ENCODE measurements around the gene IFITM1.
"Not testable (repeated sequence)": the region's sequence is repeated elsewhere in the genome, so short reads cannot be mapped to it uniquely, and the experiment has no call there.

Gene IFITM1

GRCh38 chr11:313787-314553 is at the start of gene IFITM1:
Gene IFITM1, plus strand, starts transcription at chr11:314040. Its CDS starts 131 bp downstream, at chr11:314171.
- DNase-seq (ENCODE audit: low read depth, low spot score) = peak; percentile 69

GRCh38 chr11:266676-267439 is 47.0 kb upstream of the IFITM1 start:
- DNase-seq (ENCODE audit: low read depth, low spot score) = no peak

DNA sequence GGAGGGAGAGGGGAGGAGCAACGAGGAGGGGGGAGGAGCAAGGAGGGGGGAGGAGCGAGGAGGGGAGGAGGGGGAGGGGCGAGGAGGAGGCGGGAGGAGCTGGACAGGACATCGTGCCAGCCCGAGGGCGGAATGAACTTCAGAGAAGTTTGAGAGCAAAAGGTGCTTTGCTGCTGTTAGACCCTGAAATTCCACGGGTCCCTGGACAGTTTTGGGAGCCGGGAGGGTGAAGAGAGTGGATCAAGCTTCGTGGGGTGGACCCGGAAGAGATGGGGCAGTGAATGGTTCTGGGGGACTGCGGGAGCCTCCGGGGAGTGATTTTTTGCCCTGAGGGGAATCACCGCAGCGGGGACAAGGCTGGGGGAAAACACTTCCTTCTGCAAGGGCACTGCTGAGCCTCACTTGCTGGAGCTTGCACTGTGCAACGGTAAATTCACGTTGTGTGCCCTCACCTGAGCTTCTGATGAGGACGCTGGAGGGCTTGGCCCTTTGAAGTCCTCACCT is 46.3 kb upstream of the IFITM1 start:
- DNase-seq (ENCODE audit: low read depth, low spot score) = no peak

DNA sequence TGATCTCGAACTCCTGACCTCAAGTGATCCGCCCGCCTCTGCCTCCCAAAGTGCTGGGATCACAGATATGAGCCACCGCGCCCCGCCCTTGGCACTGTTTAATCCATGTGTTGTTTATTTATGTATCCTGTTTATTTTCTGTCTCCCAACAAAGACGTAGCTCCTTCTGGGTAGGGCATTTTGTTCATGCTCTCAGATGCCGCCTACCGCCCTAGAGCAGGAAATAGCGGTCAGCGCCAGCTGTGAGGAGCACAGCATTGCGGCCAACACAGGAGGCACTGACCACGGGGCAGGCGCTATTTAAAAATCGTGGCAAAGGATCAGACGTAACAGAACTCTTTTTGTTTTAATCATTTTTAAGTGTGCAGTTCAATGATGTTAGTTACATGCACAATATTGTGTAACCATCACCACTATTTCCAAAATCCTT is 45.1 kb upstream of the IFITM1 start:
- not testable (repeated sequence) for DNase-seq (ENCODE audit: low read depth, low spot score)

DNA sequence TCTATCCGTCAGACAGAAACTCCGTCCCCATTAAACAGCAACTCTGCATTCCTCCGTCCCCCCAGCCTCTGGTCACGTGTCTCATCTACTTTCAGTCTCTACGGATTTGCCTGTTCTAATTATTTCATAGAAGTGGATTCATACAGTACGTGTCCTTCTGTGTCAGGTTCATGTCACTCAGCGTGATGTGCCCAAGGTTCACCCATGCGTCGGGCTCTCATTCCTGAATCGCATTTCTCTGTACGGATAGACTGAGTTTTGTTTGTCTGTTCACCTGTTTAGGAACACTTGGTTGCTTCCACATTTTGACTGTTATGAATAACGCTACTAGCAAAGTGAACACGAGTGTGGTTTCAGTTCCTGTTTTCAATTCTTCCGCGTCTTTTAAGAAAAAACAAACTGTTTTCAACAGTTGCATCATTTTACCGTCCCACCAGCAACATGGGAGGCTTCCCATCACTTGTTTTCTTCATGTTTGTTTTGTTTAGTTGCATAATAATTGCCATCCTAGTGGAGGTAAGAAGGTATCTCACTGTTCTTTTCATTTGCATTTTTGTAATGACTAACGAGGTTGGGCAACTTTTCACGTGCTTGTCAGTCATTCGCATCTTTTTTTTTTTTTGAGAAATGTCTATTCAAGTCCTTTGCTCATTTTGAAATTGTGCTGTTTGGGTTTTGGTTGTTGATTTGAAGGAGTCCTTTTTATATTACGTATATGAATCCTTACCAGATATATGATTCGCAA is 44.5 kb upstream of the IFITM1 start:
- no peak for DNase-seq (ENCODE audit: low read depth, low spot score)

DNA sequence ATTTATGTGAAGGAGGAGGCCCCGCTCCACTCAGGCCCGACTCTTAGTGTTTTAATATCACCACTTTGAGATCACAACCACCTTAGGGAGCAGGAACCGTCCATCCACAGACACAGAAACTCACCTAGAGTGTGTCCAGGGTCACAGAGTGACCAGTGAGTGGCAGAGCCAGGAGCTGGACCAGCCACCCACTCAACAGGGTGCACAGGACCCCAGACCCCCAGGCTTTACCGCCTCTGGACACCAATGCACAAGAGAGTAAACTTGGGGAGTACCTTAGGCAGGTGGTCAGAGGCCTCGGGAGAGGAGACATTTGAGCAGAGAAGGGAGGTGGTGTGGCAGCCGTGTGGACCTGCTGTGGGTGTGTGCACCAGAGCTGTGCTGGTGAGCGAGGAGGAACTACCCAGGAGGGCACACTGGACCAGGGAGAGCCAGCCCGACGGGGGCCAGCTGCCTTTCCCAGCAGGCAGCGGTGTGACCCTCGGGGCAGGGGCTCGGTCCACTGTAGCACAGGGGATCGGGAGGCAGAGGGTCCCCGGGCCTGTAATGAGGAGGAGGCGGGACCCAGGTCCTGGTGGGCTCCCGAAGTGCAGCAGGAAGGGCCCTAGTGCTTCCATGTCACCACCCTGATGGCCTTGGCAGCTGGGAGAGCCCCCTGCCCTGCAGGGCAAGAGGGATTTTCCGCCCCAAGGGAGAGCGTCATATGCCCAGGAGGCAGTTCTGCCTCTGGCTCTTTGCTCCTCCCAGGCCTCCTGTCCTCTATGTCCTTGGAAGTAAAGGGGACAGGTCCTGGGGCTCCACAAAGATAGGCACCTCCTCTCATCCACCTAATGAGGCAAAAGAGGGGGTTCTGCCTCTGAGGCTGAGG is 43.2 kb upstream of the IFITM1 start:
- no peak for DNase-seq (ENCODE audit: low read depth, low spot score)

- no peak for DNase-seq (ENCODE audit: low read depth, low spot score)
These were observed 42.5 kb upstream of the IFITM1 start for GRCh38 chr11:271319-271715.

GRCh38 chr11:272195-272930 is 41.5 kb upstream of the IFITM1 start:
- DNase-seq (ENCODE audit: low read depth, low spot score) = no peak

- no peak for DNase-seq (ENCODE audit: low read depth, low spot score)
These were observed 41.0 kb upstream of the IFITM1 start for GRCh38 chr11:272931-273198.

- DNase-seq (ENCODE audit: low read depth, low spot score) = no peak
These were observed 37.6 kb upstream of the IFITM1 start for GRCh38 chr11:276219-276618.

- no peak for DNase-seq (ENCODE audit: low read depth, low spot score)
These were observed 35.6 kb upstream of the IFITM1 start, which contains the start of gene NLRP6 for GRCh38 chr11:278001-278951. Gene NLRP6, plus strand, starts transcription at chr11:278407. Its CDS starts 163 bp downstream, at chr11:278570.

DNA sequence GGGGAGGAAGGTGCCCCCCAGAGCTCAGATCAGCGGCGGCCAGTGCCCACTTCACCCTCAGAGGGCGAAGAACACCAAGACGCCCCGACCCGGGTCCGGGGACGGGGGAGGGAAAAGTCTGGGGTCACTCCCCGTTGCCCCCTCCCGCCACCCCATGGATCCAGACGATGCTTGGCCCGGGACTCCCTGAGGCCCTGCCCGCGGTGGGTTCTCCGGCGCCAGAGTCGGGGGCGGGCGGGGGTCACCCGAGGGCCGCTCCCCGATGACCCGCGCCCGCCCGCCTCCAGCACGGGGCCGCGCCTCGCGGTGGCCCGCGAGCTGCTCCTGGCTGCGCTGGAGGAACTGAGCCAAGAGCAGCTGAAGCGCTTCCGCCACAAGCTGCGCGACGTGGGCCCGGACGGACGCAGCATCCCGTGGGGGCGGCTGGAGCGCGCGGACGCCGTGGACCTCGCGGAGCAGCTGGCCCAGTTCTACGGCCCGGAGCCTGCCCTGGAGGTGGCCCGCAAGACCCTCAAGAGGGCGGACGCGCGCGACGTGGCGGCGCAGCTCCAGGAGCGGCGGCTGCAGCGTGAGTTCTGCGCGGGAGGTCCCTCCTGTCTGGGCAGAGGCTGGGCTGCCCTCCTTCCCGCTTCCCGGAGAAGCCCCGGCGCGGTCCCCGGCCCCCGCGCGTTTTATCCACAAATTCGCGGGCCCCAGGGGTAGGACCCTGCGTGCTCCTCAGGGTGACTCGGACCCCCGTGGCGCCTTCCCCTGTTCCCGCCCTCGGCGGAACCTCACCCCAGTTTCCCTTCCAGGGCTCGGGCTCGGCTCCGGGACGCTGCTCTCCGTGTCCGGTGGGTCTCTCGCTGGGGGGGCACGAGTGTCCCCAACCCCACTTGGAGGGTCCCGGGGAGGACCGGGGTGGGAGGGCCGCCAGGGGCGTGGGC is 34.5 kb upstream of the IFITM1 start:
- DNase-seq (ENCODE audit: low read depth, low spot score) = no peak

GRCh38 chr11:279966-280705 is 33.7 kb upstream of the IFITM1 start:
- DNase-seq (ENCODE audit: low read depth, low spot score) = peak; percentile 71

DNA sequence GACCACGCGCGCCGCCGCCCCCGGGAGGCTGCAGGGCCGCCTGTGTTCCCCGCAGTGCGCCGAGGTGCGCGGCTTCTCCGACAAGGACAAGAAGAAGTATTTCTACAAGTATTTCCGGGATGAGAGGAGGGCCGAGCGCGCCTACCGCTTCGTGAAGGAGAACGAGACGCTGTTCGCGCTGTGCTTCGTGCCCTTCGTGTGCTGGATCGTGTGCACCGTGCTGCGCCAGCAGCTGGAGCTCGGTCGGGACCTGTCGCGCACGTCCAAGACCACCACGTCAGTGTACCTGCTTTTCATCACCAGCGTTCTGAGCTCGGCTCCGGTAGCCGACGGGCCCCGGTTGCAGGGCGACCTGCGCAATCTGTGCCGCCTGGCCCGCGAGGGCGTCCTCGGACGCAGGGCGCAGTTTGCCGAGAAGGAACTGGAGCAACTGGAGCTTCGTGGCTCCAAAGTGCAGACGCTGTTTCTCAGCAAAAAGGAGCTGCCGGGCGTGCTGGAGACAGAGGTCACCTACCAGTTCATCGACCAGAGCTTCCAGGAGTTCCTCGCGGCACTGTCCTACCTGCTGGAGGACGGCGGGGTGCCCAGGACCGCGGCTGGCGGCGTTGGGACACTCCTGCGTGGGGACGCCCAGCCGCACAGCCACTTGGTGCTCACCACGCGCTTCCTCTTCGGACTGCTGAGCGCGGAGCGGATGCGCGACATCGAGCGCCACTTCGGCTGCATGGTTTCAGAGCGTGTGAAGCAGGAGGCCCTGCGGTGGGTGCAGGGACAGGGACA is 32.9 kb upstream of the IFITM1 start:
- DNase-seq (ENCODE audit: low read depth, low spot score) = no peak

DNA sequence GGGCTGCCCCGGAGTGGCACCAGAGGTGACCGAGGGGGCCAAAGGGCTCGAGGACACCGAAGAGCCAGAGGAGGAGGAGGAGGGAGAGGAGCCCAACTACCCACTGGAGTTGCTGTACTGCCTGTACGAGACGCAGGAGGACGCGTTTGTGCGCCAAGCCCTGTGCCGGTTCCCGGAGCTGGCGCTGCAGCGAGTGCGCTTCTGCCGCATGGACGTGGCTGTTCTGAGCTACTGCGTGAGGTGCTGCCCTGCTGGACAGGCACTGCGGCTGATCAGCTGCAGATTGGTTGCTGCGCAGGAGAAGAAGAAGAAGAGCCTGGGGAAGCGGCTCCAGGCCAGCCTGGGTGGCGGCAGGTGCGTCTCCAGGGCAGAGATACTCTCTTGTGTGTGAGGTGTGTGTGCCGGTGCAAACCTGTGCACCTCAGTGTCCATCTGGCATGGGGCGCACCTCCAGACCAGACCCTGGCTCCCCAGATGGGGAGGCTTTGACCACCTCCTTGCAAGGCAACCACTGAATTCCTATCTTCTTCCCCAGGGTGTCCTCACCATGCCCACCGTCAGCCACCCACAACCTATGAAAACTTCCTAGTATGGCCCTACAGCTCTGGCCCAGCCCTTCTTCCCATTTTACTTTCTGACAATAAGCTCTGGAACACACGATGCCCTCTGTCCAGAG is 32.2 kb upstream of the IFITM1 start:
- DNase-seq (ENCODE audit: low read depth, low spot score) = no peak

- DNase-seq (ENCODE audit: low read depth, low spot score) = no peak
These were observed 31.7 kb upstream of the IFITM1 start for GRCh38 chr11:282171-282570.
